Transverse colon (tissue), 4 donors: ENCODE results near the gene HECW1. TPM values are rescaled to one million over a fixed set of nuclear protein-coding genes. Genes with fewer than 3 reads are reported as not detected.

Experiments
- DNase-seq: peaks from one replicate; pipeline ENCODE4 v3.0.0-alpha.2; 2019
- H3K27ac ChIP-seq, 4 donors: fragments of 200-600 bp; sonication (generic); 2 replicates each; pipeline ENCODE4 v1.5.1; 2016 to 2018; ENCODE audit warnings: inconsistent platforms in 4 of 4
- H3K27me3 ChIP-seq: fragments of 200-600 bp; sonication (generic); 2 replicates; pipeline ENCODE4 v1.5.1; 2017; ENCODE audit warnings: inconsistent platforms
- H3K36me3 ChIP-seq, 4 donors: fragments of 200-600 bp; sonication (generic); 2 replicates each; pipeline ENCODE4 v1.5.1; 2017 to 2019; ENCODE audit warnings: inconsistent platforms in 4 of 4
- H3K4me1 ChIP-seq, 4 donors: fragments of 200-600 bp; sonication (generic); 2 replicates each; pipeline ENCODE4 v1.5.1; 2017 to 2020; ENCODE audit warnings: inconsistent platforms in 4 of 4
- H3K4me3 ChIP-seq, 4 donors: fragments of 200-600 bp; sonication (generic); 1 replicate in 1 of 4; 2 replicates in 3 of 4; pipeline versions ENCODE4 v1.5.1 to v1.6.1; 2017 to 2019; ENCODE audit warnings: inconsistent platforms in 4 of 4
- H3K9me3 ChIP-seq, 2 donors: fragments of 200-600 bp; sonication (generic); 2 replicates each; pipeline ENCODE4 v1.5.1; 2017 to 2019; ENCODE audit warnings: inconsistent platforms in 2 of 2
- EP300 ChIP-seq: sonication (generic); formaldehyde crosslinking; IDR thresholded peaks from one replicate; pipeline ENCODE4 v1.6.1; 2017; ENCODE audit warnings: antibody characterized with exemption, low read depth
- POLR2A ChIP-seq: fragments of 450-650 bp; IDR thresholded peaks from one replicate; pipeline ENCODE4 v1.6.1; 2016; ENCODE audit warnings: antibody characterized with exemption, mild to moderate bottlenecking, moderate library complexity
- POLR2AphosphoS5 ChIP-seq, 3 donors: sonication (generic); formaldehyde crosslinking; IDR thresholded peaks; one replicate each; pipeline ENCODE4 v1.6.1; 2016; ENCODE audit warnings: antibody characterized with exemption in 3 of 3
- WGBS, 2 donors: methylation state at CpG; one replicate each; pipeline ENCODE4 v1.1.5; 2018; ENCODE audit warnings: low coverage in 1 of 2; 5-methylcytosine and 5-hydroxymethylcytosine counted together
- in situ Hi-C, 4 donors: fragments of 200-750 bp; cut with MboI; loops; one replicate each; pipeline versions ENCODE4 v1.15.0 to v1.15.1; 2017; ENCODE audit warnings: low sequenced_read_pairs in 3 of 4, low pct_ligation_motif_present in 1 of 4, low pct_unique_long_range_greater_than_20kb in 1 of 4
- intact Hi-C: fragments of 100-400 bp; cut with DNase I; formaldehyde crosslinking; loops from one replicate; pipeline ENCODE4 v1.15.1; 2023; ENCODE audit warnings: low total_unique reads
- total RNA-seq, 4 donors: library from RNA; depleted of rRNA; stranded (reverse); fragments of >200 nt; gene quantifications; one replicate each; pipeline ENCODE4 v1.1.0, GENCODE V29; 2016
- TF ChIP-seq, protein P1 (sequence below), 5 experiments: fragments of 200-600 bp in 3 of 5; fragments of 450-650 bp in 2 of 5; sonication (generic) in 3 of 5; IDR thresholded peaks; 1 replicate in 2 of 5; 2 replicates in 3 of 5; pipeline ENCODE4 v1.5.1; 2016 to 2017; ENCODE audit warnings: antibody characterized with exemption in 5 of 5, inconsistent platforms in 3 of 5, mild to moderate bottlenecking in 2 of 5, moderate library complexity in 1 of 5

Gene HECW1
- total RNA-seq, 4 donors from 2014 or later, result 1.1 to 1.4 TPM; not detected in 2

DNA sequence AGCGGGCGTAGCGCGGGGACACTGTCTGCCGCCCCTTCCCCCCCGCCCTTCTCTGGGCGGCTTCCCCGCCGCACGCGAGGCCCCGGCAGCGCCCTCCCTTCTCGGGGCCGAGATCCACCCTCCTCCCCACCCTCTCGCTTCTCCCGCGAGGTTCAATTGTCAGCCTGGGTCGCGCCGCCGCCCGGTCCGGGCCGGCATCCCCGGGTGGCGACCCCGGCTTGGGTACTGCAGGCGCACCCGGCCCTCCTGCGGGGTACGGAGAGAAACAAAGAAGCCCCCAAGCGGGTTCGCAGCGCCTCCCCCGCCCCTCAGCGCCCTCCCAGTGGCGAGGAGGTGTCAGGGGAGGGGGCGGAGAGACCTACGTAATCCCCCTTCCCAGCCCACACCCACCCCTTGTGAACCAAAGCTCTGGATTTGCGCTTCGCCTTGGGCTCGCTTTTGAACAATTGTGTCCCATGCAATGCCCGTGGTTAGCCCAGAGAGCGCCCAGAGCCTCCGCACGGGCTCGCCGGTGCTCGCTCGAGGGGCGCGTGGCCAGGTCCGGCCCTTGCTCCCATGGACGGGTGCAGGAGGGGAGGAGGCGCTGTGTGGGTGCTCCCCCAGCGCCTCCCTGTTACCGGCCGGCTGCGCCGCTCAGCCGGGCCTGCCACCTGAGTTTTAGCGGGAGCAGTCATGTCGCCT lies 634 bp downstream of the HECW1 start:
- H3K27me3 ChIP-seq, result peaks cover 94% of the 10 kb centered on the region
- H3K4me1 ChIP-seq, result peaks cover 0 to 22% (median 17%) of the 10 kb centered on the region in 4 donors
- peak overlapping the region in 2 of 4 donors; percentile 11 to 43 for H3K4me3 ChIP-seq
- intact Hi-C loops (no loop called here), in situ Hi-C loops (no loop called here)
- TF ChIP-seq, protein P1, sequence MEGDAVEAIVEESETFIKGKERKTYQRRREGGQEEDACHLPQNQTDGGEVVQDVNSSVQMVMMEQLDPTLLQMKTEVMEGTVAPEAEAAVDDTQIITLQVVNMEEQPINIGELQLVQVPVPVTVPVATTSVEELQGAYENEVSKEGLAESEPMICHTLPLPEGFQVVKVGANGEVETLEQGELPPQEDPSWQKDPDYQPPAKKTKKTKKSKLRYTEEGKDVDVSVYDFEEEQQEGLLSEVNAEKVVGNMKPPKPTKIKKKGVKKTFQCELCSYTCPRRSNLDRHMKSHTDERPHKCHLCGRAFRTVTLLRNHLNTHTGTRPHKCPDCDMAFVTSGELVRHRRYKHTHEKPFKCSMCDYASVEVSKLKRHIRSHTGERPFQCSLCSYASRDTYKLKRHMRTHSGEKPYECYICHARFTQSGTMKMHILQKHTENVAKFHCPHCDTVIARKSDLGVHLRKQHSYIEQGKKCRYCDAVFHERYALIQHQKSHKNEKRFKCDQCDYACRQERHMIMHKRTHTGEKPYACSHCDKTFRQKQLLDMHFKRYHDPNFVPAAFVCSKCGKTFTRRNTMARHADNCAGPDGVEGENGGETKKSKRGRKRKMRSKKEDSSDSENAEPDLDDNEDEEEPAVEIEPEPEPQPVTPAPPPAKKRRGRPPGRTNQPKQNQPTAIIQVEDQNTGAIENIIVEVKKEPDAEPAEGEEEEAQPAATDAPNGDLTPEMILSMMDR (IDR thresholded peaks at IDR 0.05), result no peak
- TF ChIP-seq EP300 (no peak), POLR2A (no peak), POLR2AphosphoS5 (IDR thresholded peaks at IDR 0.05) (no peak)
- DNase-seq, result no peak
- 7% methylated on average over 26 of the region's 64 CpGs; no CpG with 5 or more reads in 1 of the 2 donors for WGBS, 2 donors
- H3K36me3 ChIP-seq, result no peaks in the 10 kb centered on the region
- no peaks in the 10 kb centered on the region for H3K9me3 ChIP-seq
- H3K27ac ChIP-seq, result no peak overlapping the region

DNA sequence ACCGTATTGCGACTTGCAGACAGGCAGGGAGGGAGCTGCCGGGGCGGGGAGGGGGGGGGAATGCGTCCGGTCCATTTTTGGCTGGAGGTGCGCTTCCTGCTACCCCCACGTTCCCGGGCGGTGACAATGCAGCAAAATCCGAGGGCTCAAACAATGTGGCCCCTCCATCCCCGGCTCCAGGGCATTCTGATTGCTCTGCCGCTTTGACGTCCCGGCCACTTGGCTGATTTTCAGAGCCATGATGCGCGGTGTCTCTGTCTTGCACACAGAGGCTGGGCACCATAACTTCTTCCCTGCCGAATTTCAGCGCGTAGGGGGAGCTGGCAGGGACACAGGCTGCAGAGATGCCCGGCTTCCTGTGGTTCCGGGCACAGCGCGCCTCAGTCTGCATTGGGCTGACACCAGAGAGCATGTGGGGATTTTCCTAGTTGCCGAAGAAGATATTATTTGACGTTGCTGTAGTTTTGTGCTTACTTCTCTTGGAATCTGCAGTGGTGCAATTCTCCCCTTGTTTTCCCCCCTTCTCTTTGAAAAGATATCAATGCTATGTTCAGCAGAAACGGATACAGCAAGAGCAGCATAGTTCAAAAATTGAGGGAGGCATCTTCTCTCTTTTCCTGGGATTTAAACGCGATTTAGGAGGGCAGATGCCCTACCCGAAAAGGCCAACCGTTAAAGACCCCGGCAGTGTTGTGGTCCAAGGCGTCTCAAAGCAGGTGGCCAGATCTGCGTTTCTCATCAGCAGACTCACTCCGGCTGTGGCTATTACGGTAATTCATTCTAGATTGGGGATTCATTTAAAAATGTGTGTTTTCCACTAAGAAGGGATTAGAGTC lies 1.4 kb downstream of the HECW1 start:
- intact Hi-C loops (no loop called here), in situ Hi-C loops (no loop called here)
- Histone ChIP-seq H3K27me3 (peaks cover 89% of the 10 kb centered on the region), H3K27ac (no peak overlapping the region), H3K36me3 (no peaks in the 10 kb centered on the region), H3K4me1 (peaks cover 0 to 22% (median 17%) of the 10 kb centered on the region in 4 donors), H3K9me3 (no peaks in the 10 kb centered on the region), H3K4me3 (peak overlapping the region in 2 of 4 donors; percentile 11 to 43)
- DNase-seq, result no peak
- 13% methylated on average over 31 of the region's 36 CpGs; no CpG with 5 or more reads in 1 of the 2 donors for WGBS, 2 donors
- TF ChIP-seq POLR2A (no peak), POLR2AphosphoS5 (IDR thresholded peaks at IDR 0.05) (no peak)
- TF ChIP-seq, protein P1 (IDR thresholded peaks at IDR 0.05), result no peak

DNA sequence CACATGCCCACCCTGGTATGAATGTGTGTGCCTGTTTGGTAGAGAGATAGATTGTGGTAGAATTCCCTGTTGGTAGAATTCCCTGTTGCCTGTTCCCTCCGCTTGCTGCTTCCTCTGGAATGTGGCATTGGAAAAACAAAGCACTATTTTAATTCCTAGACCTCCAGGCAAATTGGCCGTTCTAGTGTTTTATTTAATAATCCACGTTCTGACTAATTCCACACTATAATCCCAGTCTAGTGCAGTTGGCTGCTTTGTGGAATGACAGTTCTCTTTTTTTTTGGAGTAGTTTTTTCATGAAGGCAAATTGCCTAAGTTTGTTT lies 2.0 kb downstream of the HECW1 start:
- TF ChIP-seq POLR2A, result no peak
- no peak for TF ChIP-seq EP300
- TF ChIP-seq, protein P1 (IDR thresholded peaks at IDR 0.05), result no peak
- TF ChIP-seq POLR2AphosphoS5 (IDR thresholded peaks at IDR 0.05), result no peak
- H3K9me3 ChIP-seq, result no peaks in the 10 kb centered on the region
- 18 to 36% methylated on average over 3 of the region's 3 CpGs for WGBS, 2 donors
- intact Hi-C loops (no loop called here), in situ Hi-C loops (no loop called here)
- peaks cover 0 to 22% (median 17%) of the 10 kb centered on the region in 4 donors for H3K4me1 ChIP-seq
- H3K36me3 ChIP-seq, result no peaks in the 10 kb centered on the region
- DNase-seq, result no peak
- H3K4me3 ChIP-seq, result no peak overlapping the region
- H3K27ac ChIP-seq, result no peak overlapping the region
- H3K27me3 ChIP-seq, result peaks cover 84% of the 10 kb centered on the region

DNA sequence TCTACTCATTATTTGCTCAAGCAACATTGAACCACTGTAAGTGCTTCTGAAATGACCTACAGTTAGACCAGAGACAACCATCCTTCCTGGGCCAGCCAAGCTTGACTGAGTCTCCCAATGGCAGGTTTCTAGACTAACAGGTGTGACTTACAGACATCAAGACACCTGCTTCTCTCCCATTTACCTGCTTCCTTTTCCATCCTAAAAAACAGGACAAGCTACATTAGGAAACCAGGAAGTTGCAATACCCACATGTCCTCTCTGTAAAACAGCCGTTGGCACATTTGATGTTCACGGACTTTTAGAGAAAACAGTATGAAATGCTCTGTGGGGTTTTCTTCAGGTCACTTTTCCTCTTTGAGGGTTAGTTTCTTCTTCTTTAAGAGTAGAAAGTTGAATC lies 4.0 kb downstream of the HECW1 start:
- peaks cover 0 to 22% (median 17%) of the 10 kb centered on the region in 4 donors for H3K4me1 ChIP-seq
- H3K9me3 ChIP-seq, result no peaks in the 10 kb centered on the region
- peaks cover 71% of the 10 kb centered on the region for H3K27me3 ChIP-seq
- no peaks in the 10 kb centered on the region for H3K36me3 ChIP-seq
- in situ Hi-C loops (no loop called here), intact Hi-C loops (no loop called here)
- no peak for DNase-seq
- 71 to 84% methylated on average over 2 of the region's 2 CpGs for WGBS, 2 donors
- TF ChIP-seq POLR2A (no peak), EP300 (no peak), POLR2AphosphoS5 (IDR thresholded peaks at IDR 0.05) (no peak)
- TF ChIP-seq, protein P1 (IDR thresholded peaks at IDR 0.05), result no peak
- no peak overlapping the region for H3K27ac ChIP-seq
- no peak overlapping the region for H3K4me3 ChIP-seq
